PC-3 (cell line): ENCODE measurements around the gene TFAM. TPM values are rescaled to one million over a fixed set of nuclear protein-coding genes. Genes with fewer than 3 reads are reported as not detected.

Experiments used
- ATAC-seq: fragments of 200-7000 bp; cut with Tn5 transposase; 2 replicates; pipeline ENCODE4 v1.9.1; 2020; ENCODE audit warnings: mild to moderate bottlenecking, moderate library complexity
- BruUV-seq: library from RNA; stranded (reverse); fragments of 400-500 nt; replicated peaks from 2 replicates; lab custom pipeline; 2021; lab: Mats Ljungman, UMichigan
- CTCF ChIA-PET: fragments of 300-600 bp; sonication (Branson Sonifier 250); formaldehyde crosslinking; loops from one replicate; lab custom pipeline; 2022; ENCODE audit warnings: antibody characterized with exemption; lab: Charles Lee
- POLR2A ChIA-PET: fragments of 300-600 bp; sonication (Branson Sonifier 250); formaldehyde crosslinking; loops from one replicate; lab custom pipeline; 2022; ENCODE audit warnings: antibody characterized with exemption; ENCODE audit not compliant: unreplicated experiment; lab: Charles Lee
- DNase-seq: peaks from one replicate; pipeline ENCODE4 v3.0.0-alpha.2; 2015
- H2AFZ ChIP-seq: fragments of 300-600 bp; sonication (generic); 2 replicates; pipeline ENCODE4 v1.6.0; 2016; ENCODE audit warnings: antibody characterized with exemption, low read length
- H3F3A ChIP-seq: fragments of 300-600 bp; sonication (generic); one replicate; pipeline ENCODE4 v1.6.0; 2017; ENCODE audit warnings: antibody characterized with exemption, low read length, control low read depth, mild to moderate bottlenecking; ENCODE audit not compliant: unreplicated experiment
- H3K27ac ChIP-seq: fragments of 300-600 bp; sonication (generic); 2 replicates; pipeline ENCODE4 v1.5.1; 2016; ENCODE audit warnings: mild to moderate bottlenecking, low read length
- H3K27me3 ChIP-seq: fragments of 300-600 bp; sonication (generic); 2 replicates; pipeline ENCODE4 v1.6.1; 2016; ENCODE audit warnings: low read length, mixed read lengths
- H3K36me3 ChIP-seq: fragments of 300-600 bp; sonication (generic); 2 replicates; pipeline ENCODE4 v1.6.1; 2016; ENCODE audit warnings: low read depth, mixed run types, low read length, mixed read lengths
- H3K4me1 ChIP-seq: fragments of 300-600 bp; sonication (generic); 2 replicates; pipeline ENCODE4 v1.5.1; 2016; ENCODE audit warnings: low read length; ENCODE audit not compliant: insufficient read depth
- H3K4me2 ChIP-seq: fragments of 300-600 bp; sonication (generic); 2 replicates; pipeline ENCODE4 v1.6.0; 2016; ENCODE audit warnings: low read length
- H3K4me3 ChIP-seq: fragments of 300-600 bp; sonication (generic); 2 replicates; pipeline ENCODE4 v1.5.1; 2016; ENCODE audit warnings: mild to moderate bottlenecking, low read length, mixed read lengths
- H3K79me2 ChIP-seq: fragments of 300-600 bp; sonication (generic); 2 replicates; pipeline ENCODE4 v1.6.1; 2017; ENCODE audit warnings: low read length, mixed read lengths
- H3K9ac ChIP-seq: fragments of 300-600 bp; sonication (generic); 2 replicates; pipeline ENCODE4 v1.6.0; 2016; ENCODE audit warnings: mild to moderate bottlenecking, low read length
- H3K9me2 ChIP-seq: fragments of 300-600 bp; sonication (generic); replicated peaks from 2 replicates; pipeline ENCODE4 v1.6.1; 2016; ENCODE audit warnings: mixed run types, low read length, mixed read lengths
- H3K9me3 ChIP-seq: fragments of 300-600 bp; sonication (generic); 2 replicates; pipeline ENCODE4 v1.6.1; 2016; ENCODE audit warnings: low read length, mixed read lengths
- H4K20me1 ChIP-seq: fragments of 300-600 bp; sonication (generic); 2 replicates; pipeline ENCODE4 v1.6.1; 2016; ENCODE audit warnings: low read length, mixed read lengths
- EZH2 ChIP-seq: fragments of 300-600 bp; sonication (generic); IDR thresholded peaks from one replicate; pipeline ENCODE4 v1.6.1; 2017; ENCODE audit warnings: antibody characterized with exemption, mild to moderate bottlenecking, low read length; ENCODE audit not compliant: unreplicated experiment
- EZH2phosphoT487 ChIP-seq: fragments of 300-600 bp; sonication (generic); IDR thresholded peaks from 2 replicates; pipeline ENCODE4 v1.6.1; 2018; ENCODE audit warnings: mild to moderate bottlenecking, antibody characterized with exemption, low read length, borderline replicate concordance
- intact Hi-C: fragments of 100-400 bp; cut with micrococcal nuclease; formaldehyde crosslinking; loops from 2 replicates; pipeline ENCODE4 v1.9.0; 2023
- total RNA-seq: library from RNA; depleted of rRNA; stranded (reverse); fragments of >200 nt; gene quantifications from 2 replicates; pipeline ENCODE4 v1.2.3, GENCODE V29; 2014
- TF ChIP-seq, protein P1 (sequence below): fragments of 300-600 bp; sonication (generic); conservative IDR thresholded peaks from 2 replicates; pipeline ENCODE4 v1.5.1; 2017; ENCODE audit warnings: antibody characterized with exemption, low read depth, mild to moderate bottlenecking, low read length

Gene TFAM
- total RNA-seq, 1 experiment from 2014 or later, result 121 TPM

DNA sequence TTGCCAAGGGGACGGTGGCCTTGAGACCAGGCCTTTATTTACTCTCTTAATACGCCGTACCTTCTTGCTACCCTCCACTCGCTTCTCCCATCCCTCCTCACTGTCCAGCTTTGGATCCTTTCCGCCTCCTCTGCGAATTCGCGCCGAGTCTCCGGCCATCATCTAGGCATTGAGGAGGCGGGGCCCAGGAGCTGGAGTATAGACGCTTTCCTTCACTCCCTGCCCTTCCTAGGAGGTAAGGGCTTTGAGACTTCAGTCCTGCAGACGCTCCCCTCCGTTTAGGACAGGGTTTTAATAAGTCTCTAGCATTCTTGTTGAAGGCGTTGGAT, 538 bp downstream of the TFAM start:
- H3K9ac ChIP-seq, result peak overlapping the region; percentile 92
- ATAC-seq, result peak; percentile 56
- peaks cover 40% of the 10 kb centered on the region for H3K36me3 ChIP-seq
- ChIA-PET CTCF (interaction anchor here (1.0 to 1.6 kb wide), 2 partner anchors 85 to 87 kb away, joined by 5 read pairs; no protein-coding TSS in a partner anchor), POLR2A (interaction anchor here (1.1 kb wide), 1 partner anchor 117 kb away, joined by 3 read pairs; the partner anchor contains the start of gene CISD1)
- H4K20me1 ChIP-seq, result peaks cover 32% of the 10 kb centered on the region
- H3K79me2 ChIP-seq, result peaks cover 62% of the 10 kb centered on the region
- H3K9me2 ChIP-seq, result no peaks in the 10 kb centered on the region
- BruUV-seq, result no TSS peak
- no peaks in the 10 kb centered on the region for H3K27me3 ChIP-seq
- no peaks in the 10 kb centered on the region for H3K9me3 ChIP-seq
- H3F3A ChIP-seq, result no peaks in the 10 kb centered on the region
- peak overlapping the region; percentile 55 for H3K27ac ChIP-seq
- intact Hi-C loops, result loop anchor here (1.0 to 5.0 kb wide), 5 partner anchors 33 to 116 kb away; partner anchors contain the start of gene CISD1
- peak overlapping the region; percentile 87 for H3K4me2 ChIP-seq
- H2AFZ ChIP-seq, result peak overlapping the region; percentile 99
- DNase-seq, result peak; percentile 60
- H3K4me1 ChIP-seq, result peaks cover 25% of the 10 kb centered on the region
- peak overlapping the region; percentile 87 for H3K4me3 ChIP-seq
- TF ChIP-seq, protein P1, sequence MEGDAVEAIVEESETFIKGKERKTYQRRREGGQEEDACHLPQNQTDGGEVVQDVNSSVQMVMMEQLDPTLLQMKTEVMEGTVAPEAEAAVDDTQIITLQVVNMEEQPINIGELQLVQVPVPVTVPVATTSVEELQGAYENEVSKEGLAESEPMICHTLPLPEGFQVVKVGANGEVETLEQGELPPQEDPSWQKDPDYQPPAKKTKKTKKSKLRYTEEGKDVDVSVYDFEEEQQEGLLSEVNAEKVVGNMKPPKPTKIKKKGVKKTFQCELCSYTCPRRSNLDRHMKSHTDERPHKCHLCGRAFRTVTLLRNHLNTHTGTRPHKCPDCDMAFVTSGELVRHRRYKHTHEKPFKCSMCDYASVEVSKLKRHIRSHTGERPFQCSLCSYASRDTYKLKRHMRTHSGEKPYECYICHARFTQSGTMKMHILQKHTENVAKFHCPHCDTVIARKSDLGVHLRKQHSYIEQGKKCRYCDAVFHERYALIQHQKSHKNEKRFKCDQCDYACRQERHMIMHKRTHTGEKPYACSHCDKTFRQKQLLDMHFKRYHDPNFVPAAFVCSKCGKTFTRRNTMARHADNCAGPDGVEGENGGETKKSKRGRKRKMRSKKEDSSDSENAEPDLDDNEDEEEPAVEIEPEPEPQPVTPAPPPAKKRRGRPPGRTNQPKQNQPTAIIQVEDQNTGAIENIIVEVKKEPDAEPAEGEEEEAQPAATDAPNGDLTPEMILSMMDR, result no peak
- no peak for TF ChIP-seq EZH2phosphoT487

DNA sequence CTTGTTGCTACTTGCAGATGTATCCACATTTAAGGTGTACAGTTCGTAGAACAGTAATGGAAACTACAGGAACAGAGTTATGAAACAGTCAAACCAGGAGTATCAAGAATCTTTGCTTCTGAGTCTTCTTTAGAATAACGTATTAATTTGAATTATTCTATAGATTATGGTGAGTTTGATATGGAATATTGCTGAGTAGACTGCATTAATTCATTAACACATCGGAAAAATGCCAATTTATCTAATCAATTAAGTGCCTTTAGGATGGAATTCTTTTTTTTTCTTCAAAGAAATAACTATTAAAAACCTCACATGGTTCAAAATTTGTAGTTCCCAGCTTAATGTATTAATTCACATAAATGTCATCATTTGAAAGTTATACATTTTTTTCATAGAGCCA, 3.8 kb downstream of the TFAM start:
- no peak overlapping the region for H2AFZ ChIP-seq
- TF ChIP-seq EZH2phosphoT487 (no peak), EZH2 (no peak)
- TF ChIP-seq, protein P1, result no peak
- H3K4me2 ChIP-seq, result no peak overlapping the region
- ChIA-PET CTCF (no interaction called here), POLR2A (no interaction called here)
- H3K27me3 ChIP-seq, result no peaks in the 10 kb centered on the region
- H3K4me3 ChIP-seq, result no peak overlapping the region
- no peaks in the 10 kb centered on the region for H3F3A ChIP-seq
- H3K9me3 ChIP-seq, result no peaks in the 10 kb centered on the region
- H3K9ac ChIP-seq, result no peak overlapping the region
- BruUV-seq, result no TSS peak
- DNase-seq, result no peak
- H3K36me3 ChIP-seq, result peaks cover 67% of the 10 kb centered on the region
- H3K9me2 ChIP-seq, result no peaks in the 10 kb centered on the region
- H3K79me2 ChIP-seq, result peaks cover 80% of the 10 kb centered on the region
- peaks cover 42% of the 10 kb centered on the region for H4K20me1 ChIP-seq
- no peak for ATAC-seq
- peaks cover 21% of the 10 kb centered on the region for H3K4me1 ChIP-seq
- intact Hi-C loops, result loop anchor here (5.0 kb wide), 1 partner anchor 72 kb away; no protein-coding TSS in a partner anchor
- H3K27ac ChIP-seq, result no peak overlapping the region

DNA sequence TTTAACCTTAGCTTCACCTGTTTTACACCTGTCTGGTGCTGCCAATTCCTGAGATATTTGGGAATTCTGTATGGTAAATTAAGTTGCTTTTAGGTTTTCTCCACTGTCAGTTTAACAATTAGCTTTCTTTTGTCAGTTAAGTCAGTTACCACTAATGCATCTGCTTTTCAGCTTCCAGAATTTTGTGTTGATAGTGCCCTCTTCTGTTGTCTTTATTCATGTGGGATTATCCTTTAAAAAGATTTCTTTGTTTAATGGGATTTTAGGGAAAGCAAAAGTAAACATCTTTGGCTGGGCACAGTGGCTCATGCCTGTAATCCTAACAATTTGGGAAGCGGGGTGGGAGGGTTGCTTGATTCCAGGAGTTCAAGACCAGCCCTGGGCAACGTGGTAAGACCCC, 8.1 kb downstream of the TFAM start:
- H3K9ac ChIP-seq, result no peak overlapping the region
- no peaks in the 10 kb centered on the region for H3K27me3 ChIP-seq
- ChIA-PET POLR2A (no interaction called here), CTCF (interaction anchor here (0.6 to 1.1 kb wide), 4 partner anchors 9 to 234 kb away, joined by 3 to 11 read pairs (median 4); partner anchors contain the start of gene TFAM)
- no TSS peak for BruUV-seq
- H3K4me1 ChIP-seq, result no peaks in the 10 kb centered on the region
- peaks cover 84% of the 10 kb centered on the region for H3K36me3 ChIP-seq
- ATAC-seq (peak; percentile 71), DNase-seq (peak; percentile 30)
- H3K9me3 ChIP-seq, result no peaks in the 10 kb centered on the region
- H4K20me1 ChIP-seq, result peaks cover 23% of the 10 kb centered on the region; the same call in 1 of the 2 replicates
- no peak overlapping the region for H2AFZ ChIP-seq
- no peaks in the 10 kb centered on the region for H3K9me2 ChIP-seq
- no peaks in the 10 kb centered on the region for H3F3A ChIP-seq
- intact Hi-C loops, result loop anchor here (1.0 to 5.0 kb wide), 2 partner anchors 94 to 216 kb away; no protein-coding TSS in a partner anchor
- peaks cover 41% of the 10 kb centered on the region for H3K79me2 ChIP-seq
- H3K4me2 ChIP-seq, result no peak overlapping the region
- TF ChIP-seq, protein P1, result peak; percentile 45; the same call in 1 of the 2 replicates
- TF ChIP-seq EZH2, result no peak
- H3K4me3 ChIP-seq, result no peak overlapping the region
- H3K27ac ChIP-seq, result no peak overlapping the region
